GM18909 (cell line): ENCODE measurements around the gene ACE.

ENCODE experiments used
- ATAC-seq: cut with Tn5 transposase; IDR thresholded peaks from one replicate; pipeline ENCODE4 v1.9.1; 2021; ENCODE audit warnings: mild to moderate bottlenecking; ENCODE audit not compliant: unreplicated experiment, poor library complexity

Gene ACE

DNA sequence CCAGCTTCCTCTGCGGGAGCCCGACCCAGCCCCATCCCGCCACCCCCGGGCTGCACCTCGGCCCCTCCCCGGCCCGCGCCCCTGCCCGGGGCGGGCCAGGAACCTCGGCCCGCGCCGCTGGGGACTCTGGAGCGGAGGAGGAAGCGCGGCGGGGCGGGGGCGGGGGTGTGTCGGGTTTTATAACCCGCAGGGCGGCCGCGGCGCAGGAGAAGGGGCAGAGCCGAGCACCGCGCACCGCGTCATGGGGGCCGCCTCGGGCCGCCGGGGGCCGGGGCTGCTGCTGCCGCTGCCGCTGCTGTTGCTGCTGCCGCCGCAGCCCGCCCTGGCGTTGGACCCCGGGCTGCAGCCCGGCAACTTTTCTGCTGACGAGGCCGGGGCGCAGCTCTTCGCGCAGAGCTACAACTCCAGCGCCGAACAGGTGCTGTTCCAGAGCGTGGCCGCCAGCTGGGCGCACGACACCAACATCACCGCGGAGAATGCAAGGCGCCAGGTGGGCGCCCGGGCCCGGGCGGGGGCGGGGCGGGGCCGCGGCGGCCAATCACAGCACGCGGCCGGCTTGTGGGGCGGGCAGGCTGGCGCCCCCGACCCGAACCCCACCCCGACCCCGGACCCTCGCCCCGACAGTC lies at the start of gene ACE:
Gene ACE, plus strand, starts transcription at position 208 of the 626 bp plus-strand sequence. Its CDS starts 34 bp downstream, at position 242.
- peak; percentile 59 for ATAC-seq

DNA sequence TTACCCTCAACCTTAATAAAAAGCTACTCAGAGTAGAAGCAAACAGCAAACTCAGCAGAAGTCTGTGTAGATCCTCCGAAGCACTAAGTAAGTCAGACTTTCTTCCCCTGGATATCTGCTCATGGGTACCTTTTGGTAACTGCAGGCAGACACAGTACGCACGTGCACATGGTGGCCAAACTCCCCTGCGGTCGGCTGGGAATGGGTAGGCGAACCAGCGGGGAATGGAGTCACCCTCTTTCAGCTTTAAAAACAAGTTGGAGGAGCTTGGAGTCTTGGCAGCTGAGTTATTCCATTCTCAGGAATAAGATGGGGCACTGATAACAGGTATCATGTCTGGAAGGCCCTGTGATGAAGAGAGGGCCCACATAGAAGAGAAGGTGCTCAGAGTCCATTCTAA lies 47.1 kb upstream of the ACE start:
- no peak for ATAC-seq

DNA sequence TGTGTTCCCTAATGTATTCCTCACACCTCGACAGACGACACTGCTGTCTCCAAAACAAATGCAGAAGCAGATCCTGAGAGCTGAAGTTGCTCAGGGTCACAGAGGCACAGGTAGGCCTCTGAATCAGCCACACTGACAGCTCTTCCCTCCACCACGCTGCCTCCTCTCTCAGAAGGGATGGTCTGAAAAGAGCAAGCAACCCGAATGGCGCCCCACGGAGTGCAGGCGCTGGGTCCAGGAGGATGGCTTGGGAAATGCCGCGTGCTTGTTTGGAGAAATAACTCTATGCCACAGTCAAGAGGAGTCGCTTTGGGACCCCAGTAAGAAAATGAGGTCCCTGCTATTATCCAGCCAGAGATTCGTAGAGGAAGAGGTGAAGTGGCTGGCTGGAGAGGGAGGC lies 46.6 kb upstream of the ACE start:
- ATAC-seq = no peak

DNA sequence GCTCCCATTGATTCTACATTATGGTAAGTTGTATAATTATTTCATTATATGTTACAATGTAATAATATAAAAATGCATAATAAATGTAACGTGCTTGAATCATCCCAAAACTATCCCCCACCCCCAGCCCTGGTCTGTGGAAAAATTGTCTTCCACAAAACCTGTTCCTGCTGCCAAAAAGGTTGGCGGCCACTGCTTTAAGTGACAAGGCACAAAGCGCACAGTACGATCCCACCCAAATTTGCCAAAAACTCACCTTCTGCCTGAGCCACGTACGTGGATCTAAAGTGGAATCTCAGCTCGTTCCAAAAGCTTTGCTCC lies 45.3 kb upstream of the ACE start:
- no peak for ATAC-seq

DNA sequence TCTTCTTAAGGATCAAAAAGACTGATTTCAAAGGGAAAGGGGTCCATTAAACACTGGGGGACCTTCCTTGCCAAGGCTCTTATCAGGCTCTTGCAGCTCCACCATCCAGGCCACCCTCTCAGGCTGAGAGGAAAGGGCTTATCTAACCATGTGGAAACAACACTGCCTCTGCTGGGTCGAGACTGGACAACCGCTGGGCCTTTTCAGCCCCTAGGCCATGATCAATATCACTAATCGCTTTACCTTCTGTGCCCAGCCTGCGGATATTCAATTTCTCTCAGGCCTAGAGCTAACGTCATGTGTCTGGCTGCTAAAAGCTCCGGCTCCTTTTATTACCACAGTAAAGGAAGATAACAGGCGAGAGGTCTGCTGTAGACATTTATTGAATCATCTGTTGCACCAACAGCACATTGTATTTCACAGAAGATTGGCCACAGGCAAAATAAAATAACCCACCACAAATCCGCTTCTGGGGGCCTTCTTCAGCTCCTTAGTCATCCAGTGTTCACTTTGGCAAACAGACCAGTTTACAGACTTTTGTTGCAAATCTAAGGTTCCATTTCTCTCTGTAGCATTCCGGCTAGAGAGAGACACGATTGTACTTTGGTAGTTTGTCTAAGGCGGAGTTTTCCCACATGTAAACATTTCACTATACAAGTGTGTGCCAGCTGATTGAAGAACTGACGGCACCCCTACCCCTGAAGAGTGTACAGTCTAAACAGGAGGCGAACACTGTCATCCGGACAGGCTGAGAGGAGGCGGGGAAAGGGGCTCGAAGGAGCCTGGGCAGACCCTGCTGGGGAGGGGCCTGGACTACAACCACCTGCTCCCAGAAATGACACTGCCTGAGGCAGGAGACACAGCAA lies 44.7 kb upstream of the ACE start:
- no peak for ATAC-seq

GRCh38 chr17:63433746-63434591 lies 42.9 kb upstream of the ACE start:
- no peak for ATAC-seq

DNA sequence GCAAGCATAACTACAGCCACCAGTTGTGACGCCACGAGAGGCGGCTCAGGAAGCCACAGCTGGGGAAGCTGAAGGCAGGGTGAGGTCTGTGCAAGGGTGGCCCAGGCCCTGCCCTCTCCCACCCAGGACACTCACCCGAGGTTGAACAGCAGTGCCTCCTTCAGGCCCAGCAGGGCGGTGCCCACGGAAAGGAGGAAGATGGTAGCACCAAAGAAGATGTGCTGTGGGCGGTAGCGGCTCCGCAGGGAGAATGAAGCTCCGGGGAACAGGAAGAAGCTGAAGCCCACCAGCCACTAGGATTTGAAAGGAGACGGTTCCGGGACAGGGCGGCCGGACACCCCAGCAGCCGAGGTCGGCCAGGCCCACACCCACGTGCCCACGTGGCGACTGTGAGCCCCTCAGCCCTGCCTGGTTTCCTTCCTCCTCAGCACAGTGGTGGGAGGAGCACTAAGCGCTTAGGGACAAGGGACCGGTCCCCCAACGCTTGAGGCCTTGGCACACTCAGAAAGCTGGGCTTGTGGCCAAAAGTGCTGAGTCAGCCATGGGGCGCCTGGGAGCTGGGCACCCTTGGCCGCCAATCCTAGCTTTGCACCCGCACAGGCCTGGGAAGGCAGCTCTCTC lies 41.8 kb upstream of the ACE start:
- ATAC-seq = no peak

GRCh38 chr17:63435681-63436522 lies 41.0 kb upstream of the ACE start:
- ATAC-seq = no peak

DNA sequence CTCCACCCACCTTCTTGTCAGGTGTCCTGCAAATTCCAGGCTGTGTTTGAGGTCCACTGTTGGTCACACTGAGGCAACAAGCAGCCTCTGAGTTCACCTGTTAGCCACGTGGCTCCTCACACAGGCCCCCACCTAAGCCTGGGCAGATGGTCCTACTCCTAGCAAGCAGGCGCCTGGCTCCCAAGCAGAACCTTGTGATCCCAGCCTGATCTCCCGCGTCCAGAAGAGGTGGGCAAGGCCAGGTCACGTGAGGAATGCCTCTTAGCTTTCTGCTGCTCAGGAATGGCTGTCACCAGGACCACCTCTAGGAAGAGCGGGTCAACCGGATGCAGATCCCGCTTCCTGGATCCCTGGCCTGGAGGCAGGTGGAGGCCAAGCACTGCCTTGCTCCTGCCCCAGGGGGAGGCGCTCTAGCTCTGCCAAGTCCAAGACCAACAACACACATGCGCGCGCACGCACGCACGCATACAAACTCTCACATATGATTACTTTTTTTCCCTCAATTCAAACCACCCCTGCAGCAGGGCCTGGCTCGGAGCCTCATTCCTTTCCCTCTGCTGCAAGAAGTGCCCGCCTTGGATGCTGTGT lies 40.2 kb upstream of the ACE start:
- no peak for ATAC-seq

DNA sequence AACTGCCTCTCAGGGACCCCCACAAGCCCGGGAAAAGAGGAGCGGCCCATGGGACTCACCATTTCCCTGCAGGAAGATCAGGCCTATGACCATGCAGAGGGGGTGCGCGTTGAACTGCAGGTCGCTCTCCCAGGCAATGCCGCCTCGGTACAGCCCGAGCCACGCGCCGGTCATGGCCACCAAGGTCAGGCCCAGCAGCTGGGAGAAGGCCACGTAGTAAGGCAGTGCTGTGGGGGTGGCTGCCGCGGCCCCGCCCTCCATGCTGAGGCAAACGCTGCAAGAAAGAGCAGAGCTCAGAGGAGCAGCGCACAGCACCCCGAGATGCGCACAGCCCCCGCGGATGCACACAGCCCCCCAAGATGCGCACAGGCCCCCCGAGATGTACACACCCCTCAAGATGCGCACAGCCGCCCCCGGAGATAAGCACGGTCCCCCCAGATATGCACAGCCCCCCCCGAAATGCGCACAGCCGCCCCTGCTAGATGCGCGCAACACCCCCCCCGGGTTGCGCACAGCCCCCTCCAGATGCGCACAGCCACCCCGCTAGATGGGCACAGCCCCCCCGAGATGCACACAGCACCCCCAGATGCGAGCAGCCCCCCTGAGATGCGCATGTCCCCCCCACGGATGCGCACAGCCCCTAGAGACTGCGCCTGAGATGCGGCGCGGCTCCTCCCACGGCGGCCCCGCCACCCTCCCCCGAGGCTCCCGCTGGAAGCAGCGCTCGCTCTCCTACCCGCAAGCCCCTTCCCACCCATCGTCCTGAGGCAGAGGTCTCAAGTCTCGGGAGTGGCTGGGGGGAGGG lies 39.4 kb upstream of the ACE start:
- no peak for ATAC-seq

- no peak for ATAC-seq
Observed at GRCh38 chr17:63438092-63439051, 38.5 kb upstream of the ACE start.

DNA sequence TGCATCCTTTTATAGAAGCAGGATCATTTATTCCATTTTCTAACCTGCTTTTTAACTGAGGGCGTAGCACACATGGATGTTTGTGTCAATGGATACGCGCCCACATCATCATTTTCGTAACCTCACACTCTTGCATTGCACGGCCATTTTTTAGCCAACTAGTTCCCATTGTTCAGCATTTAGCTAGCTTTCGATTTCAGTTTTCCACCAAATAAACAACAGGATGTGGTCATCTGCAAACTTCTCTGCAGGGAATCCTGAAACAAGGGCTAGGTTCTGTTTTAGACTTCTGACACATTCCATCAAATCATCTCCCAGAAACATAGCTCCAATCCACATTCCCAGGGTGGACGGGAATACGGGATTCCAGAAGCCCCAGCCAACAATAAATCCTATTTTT lies 37.2 kb upstream of the ACE start:
- no peak for ATAC-seq

- no peak for ATAC-seq
Observed at GRCh38 chr17:63440127-63440769, 36.6 kb upstream of the ACE start.

DNA sequence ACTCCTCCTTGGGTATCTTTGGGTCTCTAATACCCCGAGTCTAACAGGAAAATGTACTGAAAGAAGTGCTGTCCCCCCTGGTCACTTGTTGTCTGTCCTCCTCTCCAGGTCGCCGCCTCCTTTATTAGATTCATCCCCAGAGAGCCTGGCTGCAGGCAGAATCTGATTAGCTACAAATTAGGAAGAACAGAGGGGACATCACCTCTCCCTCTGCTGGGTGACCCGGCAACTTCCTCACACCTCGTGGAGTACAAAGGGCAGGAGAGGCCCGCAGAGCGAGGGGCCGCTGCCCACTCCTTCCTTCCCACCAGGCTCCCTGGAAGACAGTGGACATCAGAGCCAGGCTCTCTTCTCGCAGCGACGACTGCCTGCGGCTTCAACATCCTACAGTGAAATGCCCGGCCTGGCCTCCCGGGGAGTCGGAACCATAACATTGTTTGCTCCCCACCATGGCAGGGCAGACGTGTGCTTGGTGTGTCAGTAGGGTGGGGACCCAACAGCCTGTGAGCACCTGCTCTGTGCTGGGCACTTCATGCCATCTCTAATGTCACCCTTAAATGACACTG lies 36.0 kb upstream of the ACE start:
- no peak for ATAC-seq

- no peak for ATAC-seq
Observed at GRCh38 chr17:63441654-63442053, 35.2 kb upstream of the ACE start.

DNA sequence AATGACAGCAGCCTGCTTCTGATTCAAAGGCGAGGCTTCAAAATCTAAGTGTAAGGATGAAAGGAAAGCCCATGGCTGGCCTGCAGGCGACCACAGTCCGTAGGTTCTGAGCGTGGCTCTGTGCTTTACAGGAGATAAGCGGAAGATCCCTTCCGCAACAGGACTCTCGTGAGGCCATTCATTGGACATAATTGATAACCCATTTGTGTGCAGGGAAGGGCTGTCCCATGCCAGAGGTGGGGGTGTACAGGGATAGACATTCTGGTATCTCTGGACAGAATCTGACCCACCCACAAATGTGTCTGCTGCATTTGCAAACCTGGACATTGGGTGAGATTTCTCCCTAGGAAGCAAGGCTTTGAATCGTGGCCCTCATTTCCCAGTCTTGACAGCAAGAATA lies 34.8 kb upstream of the ACE start:
- no peak for ATAC-seq

GRCh38 chr17:63442549-63443035 lies 34.3 kb upstream of the ACE start:
- ATAC-seq = no peak
